Germinal center (tissue), 1 donor: ENCODE results near the gene ERMP1.
"Not testable (repeated sequence)": the region's sequence is repeated elsewhere in the genome, so short reads cannot be mapped to it uniquely, and the experiment has no call there.

Experiments used
- DNase-seq: peaks from one replicate; pipeline ENCODE4 v3.0.0; 2012; ENCODE audit warnings: mixed read lengths, low spot score

The ERMP1 gene

GRCh38 chr9:5819174-5819573 is 13.7 kb downstream of the ERMP1 start:
- DNase-seq: no peak

- DNase-seq: no peak
These were observed 14.3 kb downstream of the ERMP1 start for GRCh38 chr9:5818424-5819142.

- no peak for DNase-seq
These were observed 15.1 kb downstream of the ERMP1 start for GRCh38 chr9:5817862-5818261.

GRCh38 chr9:5815461-5815860 is 17.5 kb downstream of the ERMP1 start:
- no peak for DNase-seq

GRCh38 chr9:5813824-5814223 is 19.1 kb downstream of the ERMP1 start:
- no peak for DNase-seq

GRCh38 chr9:5811751-5812150 is 21.2 kb downstream of the ERMP1 start:
- DNase-seq: no peak

- DNase-seq: no peak
These were observed 27.4 kb downstream of the ERMP1 start for GRCh38 chr9:5805478-5805877.

- no peak for DNase-seq
These were observed 31.2 kb downstream of the ERMP1 start for GRCh38 chr9:5801739-5802113.

- DNase-seq: no peak
These were observed 31.8 kb downstream of the ERMP1 start for GRCh38 chr9:5800969-5801738.

- not testable (repeated sequence) for DNase-seq
These were observed 32.5 kb downstream of the ERMP1 start for GRCh38 chr9:5800378-5800777.

GRCh38 chr9:5799314-5799713 is 33.6 kb downstream of the ERMP1 start:
- no peak for DNase-seq

GRCh38 chr9:5798581-5798980 is 34.3 kb downstream of the ERMP1 start:
- DNase-seq: no peak

GRCh38 chr9:5796298-5796697 is 36.6 kb downstream of the ERMP1 start:
- no peak for DNase-seq

- no peak for DNase-seq
These were observed 39.1 kb downstream of the ERMP1 start for GRCh38 chr9:5793812-5794211.

GRCh38 chr9:5791870-5792269 is 41.0 kb downstream of the ERMP1 start:
- no peak for DNase-seq

GRCh38 chr9:5790923-5791322 is 42.0 kb downstream of the ERMP1 start:
- DNase-seq: no peak

GRCh38 chr9:5789489-5789888 is 43.4 kb downstream of the ERMP1 start:
- DNase-seq: no peak

- DNase-seq: no peak
These were observed 45.1 kb downstream of the ERMP1 start for GRCh38 chr9:5787759-5788302.

GRCh38 chr9:5787220-5787619 is 45.7 kb downstream of the ERMP1 start:
- no peak for DNase-seq

- no peak for DNase-seq
These were observed 46.4 kb downstream of the ERMP1 start for GRCh38 chr9:5786370-5787127.

- no peak for DNase-seq
These were observed 48.2 kb downstream of the ERMP1 start for GRCh38 chr9:5784526-5785315.

- DNase-seq: no peak
These were observed 48.9 kb downstream of the ERMP1 start for GRCh38 chr9:5783982-5784381.
